HuH-7.5 (cell line): ENCODE results near the gene SFXN4.

Source experiments
- DNase-seq: peaks from one replicate; pipeline ENCODE4 v3.0.0; 2011; ENCODE audit warnings: low spot score

The SFXN4 gene

GRCh38 chr10:119165171-119166117 lies at the start of gene SFXN4:
Gene SFXN4, minus strand, starts transcription at chr10:119165714. Its CDS starts 67 bp downstream, at chr10:119165647.
- DNase-seq, result peak; percentile 61

DNA sequence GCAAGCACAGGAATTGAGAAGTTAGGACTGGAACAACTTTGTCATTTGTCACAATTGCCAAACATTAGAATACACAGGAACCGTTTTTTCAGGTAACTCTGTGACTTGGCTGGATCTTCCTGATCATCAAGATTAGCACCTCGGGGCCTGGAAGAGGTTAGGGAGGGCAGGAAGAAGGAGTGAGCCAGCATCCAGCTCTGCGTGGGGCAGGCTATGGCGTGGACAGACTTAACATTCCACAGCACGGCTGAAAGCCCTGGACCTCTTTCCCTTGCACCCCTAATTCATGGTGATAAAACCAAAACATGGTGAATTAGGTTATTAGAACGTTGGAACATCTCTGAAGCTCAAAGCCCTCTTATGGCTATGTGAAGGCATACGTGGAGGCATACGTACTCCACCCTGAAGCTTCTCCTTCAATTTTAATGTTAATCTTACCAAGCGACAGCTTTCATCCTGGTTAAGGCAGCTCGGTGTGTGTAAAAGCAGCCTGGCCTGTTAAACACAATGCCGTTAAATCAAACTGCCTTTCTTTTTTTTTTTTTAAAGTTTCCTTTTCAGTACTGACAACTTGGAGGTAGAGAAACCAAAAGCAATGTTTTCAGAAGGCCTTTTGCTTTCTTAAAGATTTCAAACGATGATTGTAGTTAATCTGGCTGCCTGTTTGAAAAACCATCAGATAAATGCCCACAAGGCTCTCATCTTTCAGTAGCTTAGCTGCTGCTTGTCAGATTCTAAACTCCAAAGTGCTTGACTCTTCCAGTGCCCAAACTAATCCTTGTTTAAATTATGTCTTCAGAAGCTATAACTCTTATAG lies 46.3 kb upstream of the SFXN4 start:
- DNase-seq, result no peak

- no peak for DNase-seq
Measured at GRCh38 chr10:119211176-119211575, 45.7 kb upstream of the SFXN4 start.

DNA sequence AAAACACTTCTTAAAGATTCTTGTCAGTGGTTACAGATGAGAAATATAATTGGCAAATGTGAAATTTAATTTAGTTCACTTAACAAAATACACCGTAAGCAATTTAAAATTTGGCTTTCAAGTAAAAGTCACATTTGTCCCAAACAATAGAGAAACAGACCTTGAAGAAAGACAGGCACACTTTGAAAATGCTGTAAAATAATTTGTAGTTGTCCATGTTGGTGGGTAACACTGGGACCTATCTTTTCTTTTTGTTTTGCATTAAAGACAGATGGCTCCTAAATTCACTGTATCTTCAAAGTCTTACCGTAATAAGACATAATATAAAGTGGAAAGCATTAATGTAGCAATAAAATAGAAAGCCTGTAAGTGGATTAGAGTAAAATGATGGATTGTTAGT lies 45.1 kb upstream of the SFXN4 start:
- no peak for DNase-seq

GRCh38 chr10:119209736-119210355 lies 44.3 kb upstream of the SFXN4 start:
- DNase-seq, result no peak

GRCh38 chr10:119209035-119209735 lies 43.7 kb upstream of the SFXN4 start:
- peak; percentile 53 for DNase-seq

DNA sequence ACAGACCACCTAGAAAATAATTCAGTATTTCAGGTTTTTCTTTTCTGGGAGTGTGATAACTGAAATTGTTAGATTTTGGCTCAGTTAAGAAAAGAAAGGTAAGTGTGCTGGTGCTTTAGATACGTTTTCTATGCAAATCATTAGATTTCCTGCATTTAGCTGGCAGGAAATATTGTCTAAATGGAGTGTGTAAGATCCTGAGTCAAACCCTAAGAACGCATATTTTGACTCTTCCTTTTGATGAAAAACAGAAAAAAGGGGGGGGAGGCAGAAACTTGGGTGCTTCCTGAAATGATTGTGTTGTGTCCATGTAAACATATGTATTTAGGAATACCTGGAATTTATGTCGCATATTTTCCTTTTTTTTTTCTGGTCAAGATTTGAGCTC lies 43.0 kb upstream of the SFXN4 start:
- no peak for DNase-seq

DNA sequence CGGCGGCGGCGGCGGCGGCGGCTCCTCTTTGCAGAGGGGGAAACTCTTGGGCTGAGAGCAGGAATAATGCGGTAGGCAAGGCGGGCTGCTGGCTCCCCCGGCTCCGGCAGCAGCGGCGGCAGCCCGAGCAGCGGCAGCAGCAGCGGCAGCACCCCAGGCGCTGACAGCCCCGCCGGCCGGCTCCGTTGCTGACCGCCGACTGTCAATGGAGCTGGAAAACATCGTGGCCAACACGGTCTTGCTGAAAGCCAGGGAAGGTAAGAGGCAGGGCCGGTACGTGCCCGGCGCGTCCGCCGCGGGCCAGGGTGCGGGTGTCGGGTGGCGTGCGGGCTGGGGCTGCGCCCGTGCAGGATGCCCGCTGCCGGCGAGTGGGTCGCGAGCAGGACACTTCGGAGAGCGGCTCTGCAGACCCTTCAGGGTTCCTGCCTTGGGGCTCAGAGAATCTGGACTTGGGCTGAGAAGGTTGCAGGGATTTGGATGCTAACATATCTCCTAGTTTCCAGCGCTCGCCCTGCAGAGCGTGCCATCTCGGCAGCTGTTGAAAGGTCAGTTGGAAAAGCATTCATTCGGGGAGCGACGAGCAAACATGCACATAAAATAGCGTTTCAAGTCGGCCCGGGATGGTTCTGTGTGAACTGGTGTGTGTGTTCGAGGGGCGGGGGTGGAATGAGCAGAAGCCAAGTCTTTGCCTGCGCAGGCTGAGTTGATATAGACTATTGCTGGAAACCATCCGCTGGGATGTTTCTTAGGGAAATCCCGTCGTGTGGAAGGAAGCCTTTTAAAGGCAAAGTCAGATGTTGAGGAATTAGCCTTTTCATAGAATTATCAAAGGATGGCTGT lies 42.4 kb upstream of the SFXN4 start:
- DNase-seq, result no peak

DNA sequence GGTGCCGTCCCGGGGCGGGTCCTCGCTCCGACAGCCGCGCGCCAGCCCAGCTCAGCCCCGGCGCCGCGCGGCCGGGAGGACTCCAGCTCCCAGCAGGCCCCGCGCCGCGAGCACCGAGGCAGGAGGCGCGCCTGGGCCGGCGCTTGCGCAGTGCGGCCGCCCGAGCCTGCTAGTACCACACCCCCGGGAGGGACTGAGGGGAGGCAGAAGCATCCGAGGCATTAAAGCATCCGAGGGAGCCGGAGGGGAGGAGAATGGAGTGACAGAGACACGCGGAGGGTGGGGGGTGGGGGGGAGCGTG lies 41.8 kb upstream of the SFXN4 start, which contains the start of gene GRK5:
TSS of gene GRK5 (plus strand) at position 206 of the 301 bp plus-strand sequence. CDS start 347 bp downstream, outside the sequence.
- peak; percentile 89 for DNase-seq

DNA sequence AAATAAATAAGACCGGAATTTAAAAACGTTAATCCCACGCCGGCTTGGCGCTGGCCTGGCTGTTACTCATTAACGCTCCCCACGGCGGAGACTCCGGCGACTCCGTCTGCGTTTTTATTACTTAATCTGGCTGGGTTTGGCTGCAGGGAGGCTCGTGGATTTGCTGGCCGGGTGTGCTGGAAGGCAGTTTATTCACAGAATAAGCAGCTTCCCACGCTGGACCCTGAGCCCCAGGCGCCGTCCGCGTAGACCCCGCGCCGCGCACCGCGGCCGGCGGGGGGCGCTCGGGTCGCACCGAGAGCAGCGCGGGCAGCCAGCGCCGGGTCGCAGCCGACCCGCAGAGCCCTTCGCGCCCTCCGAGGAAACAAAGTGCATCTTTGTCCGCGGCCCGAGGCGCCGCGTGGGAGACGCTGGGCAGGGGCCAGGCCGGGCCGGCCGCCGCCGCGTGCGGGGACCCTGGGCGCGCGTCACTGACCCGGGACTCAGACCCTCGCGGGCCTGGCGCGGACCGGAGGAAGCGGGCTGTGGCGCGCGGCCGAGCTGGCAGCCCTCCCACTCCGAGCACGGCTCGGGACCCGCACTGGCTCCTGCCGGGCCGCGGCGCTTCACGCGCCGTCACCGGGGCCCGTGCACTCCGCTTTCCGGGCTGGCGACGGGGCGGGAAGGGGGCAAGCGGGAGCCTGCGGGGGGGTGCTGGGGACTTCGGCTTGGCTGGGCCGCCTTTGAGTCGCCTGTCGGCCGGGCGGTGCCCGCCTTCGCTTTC lies 41.3 kb upstream of the SFXN4 start:
- DNase-seq, result peak; percentile 55

DNA sequence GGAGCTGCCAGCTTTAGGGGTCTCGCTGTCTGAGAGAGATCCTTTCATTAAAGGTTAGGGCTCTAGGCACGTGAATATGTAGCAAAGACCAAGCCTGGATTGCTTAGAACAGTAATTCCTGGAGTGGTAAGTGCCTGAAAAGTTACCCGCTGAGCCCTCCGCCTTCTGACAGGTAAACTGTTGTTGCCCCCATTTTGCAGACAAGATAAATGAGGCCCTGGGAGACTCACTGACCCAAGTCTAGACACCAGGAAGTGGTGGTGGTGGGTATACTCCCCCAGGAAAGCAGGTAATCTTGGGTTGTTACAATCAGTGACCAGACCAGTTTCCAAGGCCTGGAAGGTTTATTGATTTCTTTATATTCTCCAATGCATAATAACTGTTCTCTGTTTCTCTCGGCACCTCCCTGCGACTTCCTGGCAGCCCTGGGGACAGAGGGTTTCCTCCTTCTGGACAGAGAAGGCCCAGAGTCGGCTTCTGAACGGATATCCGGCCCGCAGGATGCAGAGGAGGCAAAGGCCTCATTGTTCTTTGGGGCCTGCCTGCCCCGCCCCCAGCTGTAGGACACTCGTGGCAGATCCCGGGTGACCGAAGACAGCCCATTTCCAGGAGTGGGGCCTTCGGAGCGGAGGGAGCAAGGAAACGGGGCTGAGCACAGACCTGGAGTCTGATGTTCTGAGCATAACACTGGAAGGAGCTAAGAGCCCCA lies 40.5 kb upstream of the SFXN4 start:
- peak; percentile 53 for DNase-seq

- DNase-seq, result no peak
Measured at GRCh38 chr10:119203006-119203405, 37.5 kb upstream of the SFXN4 start.

GRCh38 chr10:119201233-119201632 lies 35.7 kb upstream of the SFXN4 start:
- no peak for DNase-seq

- DNase-seq, result peak; percentile 43
Measured at GRCh38 chr10:119199231-119199992, 33.9 kb upstream of the SFXN4 start.

- no peak for DNase-seq
Measured at GRCh38 chr10:119198438-119198837, 32.9 kb upstream of the SFXN4 start.

- DNase-seq, result no peak
Measured at GRCh38 chr10:119197921-119198320, 32.4 kb upstream of the SFXN4 start.

DNA sequence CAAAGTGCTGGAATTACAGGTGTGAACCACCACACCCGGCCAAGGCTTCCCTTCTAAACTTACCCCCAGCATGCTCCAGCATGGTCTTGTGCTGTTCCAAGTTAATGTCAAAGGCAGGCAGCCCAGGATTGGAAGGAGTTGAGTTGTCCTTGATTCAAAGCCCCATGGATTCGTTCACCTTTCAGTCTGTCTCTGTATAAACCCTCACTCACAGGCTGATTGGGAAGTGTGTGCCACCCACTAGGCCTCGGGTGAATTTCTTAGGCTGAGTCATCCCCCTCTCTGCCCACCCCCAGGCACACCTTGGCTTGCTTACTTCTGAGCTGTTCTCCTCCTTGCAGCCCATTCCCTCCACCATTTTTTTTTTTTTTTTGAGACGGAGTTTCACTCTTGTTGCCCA lies 26.4 kb upstream of the SFXN4 start:
- no peak for DNase-seq

GRCh38 chr10:119190954-119191785 lies 25.7 kb upstream of the SFXN4 start:
- no peak for DNase-seq
